Ramos (cell line): ENCODE measurements around the gene EXOC2.

ENCODE experiments used
- in situ Hi-C: fragments of 300-500 bp; cut with MboI; formaldehyde crosslinking; loops from one replicate; pipeline ENCODE4 v1.14.3; 2022; ENCODE audit warnings: low sequenced_read_pairs; ENCODE audit not compliant: unreplicated experiment

EXOC2 gene

GRCh38 chr6:452301-453067 lies 240.5 kb downstream of the EXOC2 start:
- in situ Hi-C loops = no loop called here

GRCh38 chr6:451847-452246 lies 241.1 kb downstream of the EXOC2 start:
- in situ Hi-C loops = no loop called here

GRCh38 chr6:451336-451735 lies 241.6 kb downstream of the EXOC2 start:
- in situ Hi-C loops = no loop called here

- in situ Hi-C loops = no loop called here
Observed at GRCh38 chr6:449486-450419, 243.2 kb downstream of the EXOC2 start.

GRCh38 chr6:449057-449430 lies 243.9 kb downstream of the EXOC2 start:
- in situ Hi-C loops = no loop called here

GRCh38 chr6:448296-449056 lies 244.5 kb downstream of the EXOC2 start:
- in situ Hi-C loops = no loop called here

GRCh38 chr6:447381-448165 lies 245.4 kb downstream of the EXOC2 start:
- in situ Hi-C loops = no loop called here

GRCh38 chr6:446418-447366 lies 246.2 kb downstream of the EXOC2 start:
- in situ Hi-C loops = no loop called here

GRCh38 chr6:445571-446417 lies 247.1 kb downstream of the EXOC2 start:
- in situ Hi-C loops = no loop called here

- in situ Hi-C loops = no loop called here
Observed at GRCh38 chr6:444653-445275, 248.2 kb downstream of the EXOC2 start.

- in situ Hi-C loops = no loop called here
Observed at GRCh38 chr6:443621-444159, 249.2 kb downstream of the EXOC2 start.

GRCh38 chr6:441126-441920 lies 251.6 kb downstream of the EXOC2 start:
- in situ Hi-C loops = no loop called here

- in situ Hi-C loops = no loop called here
Observed at GRCh38 chr6:439641-440167, 253.2 kb downstream of the EXOC2 start.

GRCh38 chr6:438634-439170 lies 254.2 kb downstream of the EXOC2 start:
- in situ Hi-C loops = no loop called here

GRCh38 chr6:437037-437392 lies 255.9 kb downstream of the EXOC2 start:
- in situ Hi-C loops = no loop called here
